ENCODE data around the gene TECR. TPM values are rescaled to one million over a fixed set of nuclear protein-coding genes. Genes with fewer than 3 reads are reported as not detected.
"Not testable (repeated sequence)": the region's sequence is repeated elsewhere in the genome, so short reads cannot be mapped to it uniquely, and the experiment has no call there.

TECR gene
- total and polyA plus RNA-seq, 2 of the 13 experiments (the other 11 are each of a cell fraction or from before 2014, with no cell fraction given) = 54.9 to 121 TPM

DNA sequence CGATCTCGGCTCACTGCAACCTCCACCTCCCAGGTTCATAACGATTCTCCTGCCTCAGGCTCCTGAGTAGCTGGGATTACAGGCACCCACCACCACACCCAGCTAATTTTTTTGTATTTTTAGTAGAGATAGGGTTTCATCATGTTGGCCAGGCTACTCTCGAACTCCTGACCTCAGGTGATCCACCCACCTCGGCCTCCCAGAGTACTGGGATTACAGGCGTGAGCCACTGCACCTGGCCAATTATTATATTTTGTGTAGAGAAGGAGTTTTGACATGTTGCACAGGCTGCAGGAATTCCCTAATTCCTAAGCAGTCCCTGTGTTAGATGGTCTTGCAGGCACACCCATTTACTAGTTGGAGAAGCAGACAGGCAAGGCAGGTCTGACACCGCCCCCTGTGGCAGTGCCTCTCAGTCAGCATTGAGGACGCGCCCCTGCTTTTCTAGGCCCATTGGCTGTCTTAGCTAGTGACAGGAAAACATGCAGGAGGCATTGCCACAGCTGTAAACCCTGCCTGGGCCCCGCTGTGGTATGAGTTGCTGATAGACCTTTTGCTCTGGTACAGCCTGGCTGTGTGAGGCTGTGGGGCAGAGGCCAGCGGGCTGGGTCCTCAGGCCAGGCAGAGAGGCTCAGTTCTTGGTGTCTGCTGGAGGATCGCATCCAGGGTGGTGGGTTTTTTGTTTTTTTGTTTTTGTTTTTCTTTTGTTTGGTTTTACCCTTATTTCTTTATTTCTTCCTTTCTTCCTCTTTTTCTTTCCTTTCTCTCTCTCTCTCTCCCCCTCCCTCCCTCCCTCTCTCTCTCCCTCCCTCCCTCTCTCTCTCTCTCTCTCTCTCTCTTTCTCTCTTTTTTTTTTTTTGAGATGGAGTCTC lies 22.0 kb downstream of the TECR start (continued):
- TF ChIP-seq, protein P1, sequence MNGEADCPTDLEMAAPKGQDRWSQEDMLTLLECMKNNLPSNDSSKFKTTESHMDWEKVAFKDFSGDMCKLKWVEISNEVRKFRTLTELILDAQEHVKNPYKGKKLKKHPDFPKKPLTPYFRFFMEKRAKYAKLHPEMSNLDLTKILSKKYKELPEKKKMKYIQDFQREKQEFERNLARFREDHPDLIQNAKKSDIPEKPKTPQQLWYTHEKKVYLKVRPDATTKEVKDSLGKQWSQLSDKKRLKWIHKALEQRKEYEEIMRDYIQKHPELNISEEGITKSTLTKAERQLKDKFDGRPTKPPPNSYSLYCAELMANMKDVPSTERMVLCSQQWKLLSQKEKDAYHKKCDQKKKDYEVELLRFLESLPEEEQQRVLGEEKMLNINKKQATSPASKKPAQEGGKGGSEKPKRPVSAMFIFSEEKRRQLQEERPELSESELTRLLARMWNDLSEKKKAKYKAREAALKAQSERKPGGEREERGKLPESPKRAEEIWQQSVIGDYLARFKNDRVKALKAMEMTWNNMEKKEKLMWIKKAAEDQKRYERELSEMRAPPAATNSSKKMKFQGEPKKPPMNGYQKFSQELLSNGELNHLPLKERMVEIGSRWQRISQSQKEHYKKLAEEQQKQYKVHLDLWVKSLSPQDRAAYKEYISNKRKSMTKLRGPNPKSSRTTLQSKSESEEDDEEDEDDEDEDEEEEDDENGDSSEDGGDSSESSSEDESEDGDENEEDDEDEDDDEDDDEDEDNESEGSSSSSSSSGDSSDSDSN (CRISPR knock-in tag; IDR thresholded peaks at IDR 0.05) = peak; percentile 35; the same call in 1 of the 2 replicates
- TF ChIP-seq, protein P2, sequence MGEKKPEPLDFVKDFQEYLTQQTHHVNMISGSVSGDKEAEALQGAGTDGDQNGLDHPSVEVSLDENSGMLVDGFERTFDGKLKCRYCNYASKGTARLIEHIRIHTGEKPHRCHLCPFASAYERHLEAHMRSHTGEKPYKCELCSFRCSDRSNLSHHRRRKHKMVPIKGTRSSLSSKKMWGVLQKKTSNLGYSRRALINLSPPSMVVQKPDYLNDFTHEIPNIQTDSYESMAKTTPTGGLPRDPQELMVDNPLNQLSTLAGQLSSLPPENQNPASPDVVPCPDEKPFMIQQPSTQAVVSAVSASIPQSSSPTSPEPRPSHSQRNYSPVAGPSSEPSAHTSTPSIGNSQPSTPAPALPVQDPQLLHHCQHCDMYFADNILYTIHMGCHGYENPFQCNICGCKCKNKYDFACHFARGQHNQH (CRISPR knock-in tag; IDR thresholded peaks at IDR 0.05) = 0 out of 2 replicates have a peak, but pooled peaks have one; percentile 28
- TF ChIP-seq HOMEZ (CRISPR knock-in tag; IDR thresholded peaks at IDR 0.05; ENCODE audit: low read depth) (peak; percentile 23; the same call in 1 of the 2 replicates), REPIN1 (CRISPR knock-in tag; IDR thresholded peaks at IDR 0.05; ENCODE audit: borderline replicate concordance, low read depth) (peak; percentile 56; the same call in 1 of the 2 replicates), SALL1 (CRISPR knock-in tag; IDR thresholded peaks at IDR 0.05) (peak; percentile 77; the same call in 1 of the 2 replicates), ZFX (CRISPR knock-in tag; IDR thresholded peaks at IDR 0.05; ENCODE audit: low read depth) (peak; percentile 86), PHF21A (CRISPR knock-in tag; IDR thresholded peaks at IDR 0.05) (0 out of 2 replicates have a peak, but pooled peaks have one; percentile 26), ZNF691 (CRISPR knock-in tag; IDR thresholded peaks at IDR 0.05; ENCODE audit: borderline replicate concordance, low read depth) (peak; percentile 60; the same call in 1 of the 2 replicates), ELF1 (CRISPR knock-in tag; IDR thresholded peaks at IDR 0.05) (0 out of 2 replicates have a peak, but pooled peaks have one; percentile 22), ZNF788 (CRISPR knock-in tag; IDR thresholded peaks at IDR 0.05; ENCODE audit: borderline replicate concordance) (peak; percentile 53; the same call in 1 of the 2 replicates), ZNF629 (CRISPR knock-in tag; conservative IDR thresholded peaks at IDR 0.05) (peak; percentile 68), SP1 (CRISPR knock-in tag; IDR thresholded peaks at IDR 0.05) (peak; percentile 37; the same call in 1 of the 2 replicates), ZNF331 (CRISPR knock-in tag; IDR thresholded peaks at IDR 0.05) (peak; percentile 56; the same call in 1 of the 2 replicates), SSRP1 (CRISPR knock-in tag; IDR thresholded peaks at IDR 0.05) (0 out of 2 replicates have a peak, but pooled peaks have one; percentile 43), CEBPG (CRISPR knock-in tag; IDR thresholded peaks at IDR 0.05) (peak; percentile 6; the same call in 1 of the 2 replicates), SMAD3 (CRISPR knock-in tag; IDR thresholded peaks at IDR 0.05) (0 out of 2 replicates have a peak, but pooled peaks have one; percentile 34), ZBTB34 (CRISPR knock-in tag; IDR thresholded peaks at IDR 0.05) (peak; percentile 33; the same call in 1 of the 2 replicates)
- TF ChIP-seq, protein P3, sequence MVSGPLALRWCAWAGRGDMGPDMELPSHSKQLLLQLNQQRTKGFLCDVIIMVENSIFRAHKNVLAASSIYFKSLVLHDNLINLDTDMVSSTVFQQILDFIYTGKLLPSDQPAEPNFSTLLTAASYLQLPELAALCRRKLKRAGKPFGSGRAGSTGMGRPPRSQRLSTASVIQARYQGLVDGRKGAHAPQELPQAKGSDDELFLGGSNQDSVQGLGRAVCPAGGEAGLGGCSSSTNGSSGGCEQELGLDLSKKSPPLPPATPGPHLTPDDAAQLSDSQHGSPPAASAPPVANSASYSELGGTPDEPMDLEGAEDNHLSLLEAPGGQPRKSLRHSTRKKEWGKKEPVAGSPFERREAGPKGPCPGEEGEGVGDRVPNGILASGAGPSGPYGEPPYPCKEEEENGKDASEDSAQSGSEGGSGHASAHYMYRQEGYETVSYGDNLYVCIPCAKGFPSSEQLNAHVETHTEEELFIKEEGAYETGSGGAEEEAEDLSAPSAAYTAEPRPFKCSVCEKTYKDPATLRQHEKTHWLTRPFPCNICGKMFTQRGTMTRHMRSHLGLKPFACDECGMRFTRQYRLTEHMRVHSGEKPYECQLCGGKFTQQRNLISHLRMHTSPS (CRISPR knock-in tag; IDR thresholded peaks at IDR 0.05; ENCODE audit: low read depth) = peak; percentile 67; the same call in 1 of the 2 replicates
- TF ChIP-seq SP1 (IDR thresholded peaks at IDR 0.05) = not testable (repeated sequence)
